Activated naive CD4-positive, alpha-beta T cell treated with anti-CD3 and anti-CD28 coated beads for 36 hours (primary cell): ENCODE data around the gene IL18BP. TPM values are rescaled to one million over a fixed set of nuclear protein-coding genes. Genes with fewer than 3 reads are reported as not detected.

Experiments used
- CTCF ChIA-PET: fragments of 350-600 bp; sonication (Branson Sonifier 250); formaldehyde crosslinking; loops from one replicate; lab custom pipeline; 2021; ENCODE audit warnings: antibody characterized with exemption; lab: Charles Lee
- DNase-seq: peaks from one replicate; pipeline ENCODE4 v3.0.0-alpha.2; 2020
- H3K27ac Mint-ChIP-seq: one replicate; pipeline ENCODE4 v1.8.0; 2021; ENCODE audit warnings: mild to moderate bottlenecking, mixed read lengths
- H3K27me3 Mint-ChIP-seq: one replicate; pipeline ENCODE4 v1.8.0; 2021; ENCODE audit warnings: low read depth, mixed read lengths
- H3K36me3 Mint-ChIP-seq: one replicate; pipeline ENCODE4 v1.8.0; 2021; ENCODE audit warnings: low read depth, mixed read lengths
- H3K4me1 Mint-ChIP-seq: one replicate; pipeline ENCODE4 v1.8.0; 2021; ENCODE audit warnings: low read depth, mixed read lengths
- H3K4me3 Mint-ChIP-seq: one replicate; pipeline ENCODE4 v1.8.0; 2021; ENCODE audit warnings: mild to moderate bottlenecking, moderate library complexity, mixed read lengths
- H3K9me3 Mint-ChIP-seq: one replicate; pipeline ENCODE4 v1.8.0; 2021; ENCODE audit warnings: mixed read lengths
- intact Hi-C: fragments of 100-400 bp; cut with micrococcal nuclease; formaldehyde crosslinking; loops from one replicate; pipeline ENCODE4 v1.15.1; 2023
- total RNA-seq, 2 experiments: library from RNA; stranded (reverse); gene quantifications; one replicate each; pipeline ENCODE4 v1.2.3, GENCODE V29; 2021

The IL18BP gene
- total RNA-seq, 2 experiments from 2014 or later = 4.1 to 5.4 TPM

GRCh38 chr11:72005347-72006260, 6.9 kb downstream of the IL18BP start:
- Mint-ChIP-seq H3K4me1 (no peaks in the 10 kb centered on the region), H3K27ac (peak overlapping the region; percentile 44), H3K9me3 (no peaks in the 10 kb centered on the region), H3K4me3 (no peak overlapping the region), H3K36me3 (peaks cover 37% of the 10 kb centered on the region), H3K27me3 (no peaks in the 10 kb centered on the region)
- CTCF ChIA-PET = no interaction called here
- intact Hi-C loops = no loop called here
- no peak for DNase-seq

- Mint-ChIP-seq H3K27me3 (no peaks in the 10 kb centered on the region), H3K27ac (peak overlapping the region; percentile 44)
Measured at GRCh38 chr11:72006309-72007088, 7.8 kb downstream of the IL18BP start.

GRCh38 chr11:72007089-72007476, 8.4 kb downstream of the IL18BP start:
- Mint-ChIP-seq H3K27ac (no peak overlapping the region), H3K4me1 (no peaks in the 10 kb centered on the region), H3K9me3 (no peaks in the 10 kb centered on the region), H3K36me3 (peaks cover 36% of the 10 kb centered on the region), H3K4me3 (no peak overlapping the region), H3K27me3 (no peaks in the 10 kb centered on the region)
- CTCF ChIA-PET = no interaction called here
- intact Hi-C loops = no loop called here
- DNase-seq = no peak

More at GRCh38 chr11:72006309-72007088, 7.8 kb downstream of the IL18BP start:
- DNase-seq = no peak
- no peak overlapping the region for H3K4me3 Mint-ChIP-seq
- CTCF ChIA-PET = no interaction called here
- H3K36me3 Mint-ChIP-seq = peaks cover 36% of the 10 kb centered on the region
- H3K4me1 Mint-ChIP-seq = no peaks in the 10 kb centered on the region
- intact Hi-C loops = no loop called here
- no peaks in the 10 kb centered on the region for H3K9me3 Mint-ChIP-seq

- H3K36me3 Mint-ChIP-seq = peaks cover 36% of the 10 kb centered on the region
Measured at GRCh38 chr11:72007587-72007986, 8.9 kb downstream of the IL18BP start.

GRCh38 chr11:72008728-72009127, 10.0 kb downstream of the IL18BP start:
- no peak overlapping the region for H3K27ac Mint-ChIP-seq
- peaks cover 39% of the 10 kb centered on the region for H3K36me3 Mint-ChIP-seq
- H3K4me1 Mint-ChIP-seq = no peaks in the 10 kb centered on the region
- H3K4me3 Mint-ChIP-seq = no peak overlapping the region
- H3K27me3 Mint-ChIP-seq = no peaks in the 10 kb centered on the region
- CTCF ChIA-PET = interaction anchor here (0.6 to 1.5 kb wide), 3 partner anchors 10 to 32 kb away, joined by 3 to 5 read pairs (median 4); no protein-coding TSS in a partner anchor
- intact Hi-C loops = no loop called here
- DNase-seq = no peak
- no peaks in the 10 kb centered on the region for H3K9me3 Mint-ChIP-seq

More at GRCh38 chr11:72007587-72007986, 8.9 kb downstream of the IL18BP start:
- intact Hi-C loops = no loop called here
- H3K4me1 Mint-ChIP-seq = no peaks in the 10 kb centered on the region
- H3K9me3 Mint-ChIP-seq = no peaks in the 10 kb centered on the region
- no peak overlapping the region for H3K27ac Mint-ChIP-seq
- H3K27me3 Mint-ChIP-seq = no peaks in the 10 kb centered on the region
- DNase-seq = no peak
- H3K4me3 Mint-ChIP-seq = no peak overlapping the region
- CTCF ChIA-PET = interaction anchor here (0.7 kb wide), 1 partner anchor 11 kb away, joined by 3 read pairs; no protein-coding TSS in a partner anchor

GRCh38 chr11:72009156-72009555, 10.4 kb downstream of the IL18BP start:
- Mint-ChIP-seq H3K36me3 (peaks cover 39% of the 10 kb centered on the region), H3K4me3 (no peak overlapping the region)
- intact Hi-C loops = no loop called here

GRCh38 chr11:72010529-72011233, 12.0 kb downstream of the IL18BP start:
- Mint-ChIP-seq H3K4me3 (no peak overlapping the region), H3K4me1 (no peaks in the 10 kb centered on the region), H3K9me3 (no peaks in the 10 kb centered on the region), H3K27ac (no peak overlapping the region), H3K36me3 (peaks cover 50% of the 10 kb centered on the region), H3K27me3 (no peaks in the 10 kb centered on the region)
- intact Hi-C loops = no loop called here
- no peak for DNase-seq
- CTCF ChIA-PET = no interaction called here

More at GRCh38 chr11:72009156-72009555, 10.4 kb downstream of the IL18BP start:
- CTCF ChIA-PET = interaction anchor here (0.6 to 1.5 kb wide), 3 partner anchors 10 to 32 kb away, joined by 3 to 5 read pairs (median 4); no protein-coding TSS in a partner anchor
- no peaks in the 10 kb centered on the region for H3K27me3 Mint-ChIP-seq
- H3K4me1 Mint-ChIP-seq = no peaks in the 10 kb centered on the region
- no peaks in the 10 kb centered on the region for H3K9me3 Mint-ChIP-seq
- H3K27ac Mint-ChIP-seq = no peak overlapping the region
- no peak for DNase-seq

GRCh38 chr11:72012091-72012630, 13.5 kb downstream of the IL18BP start:
- Mint-ChIP-seq H3K36me3 (peaks cover 48% of the 10 kb centered on the region), H3K27ac (no peak overlapping the region)

GRCh38 chr11:72012897-72013721, 14.4 kb downstream of the IL18BP start:
- Mint-ChIP-seq H3K27me3 (no peaks in the 10 kb centered on the region), H3K27ac (no peak overlapping the region), H3K4me3 (no peak overlapping the region), H3K4me1 (no peaks in the 10 kb centered on the region), H3K36me3 (peaks cover 48% of the 10 kb centered on the region), H3K9me3 (no peaks in the 10 kb centered on the region)
- CTCF ChIA-PET = interaction anchor here (0.6 to 1.4 kb wide), 3 partner anchors 11 to 236 kb away, joined by 4 to 6 read pairs (median 5); no protein-coding TSS in a partner anchor
- intact Hi-C loops = no loop called here
- DNase-seq = no peak

More at GRCh38 chr11:72012091-72012630, 13.5 kb downstream of the IL18BP start:
- CTCF ChIA-PET = interaction anchor here (0.6 to 1.4 kb wide), 2 partner anchors 9 to 12 kb away, joined by 3 to 6 read pairs; no protein-coding TSS in a partner anchor
- Mint-ChIP-seq H3K4me1 (no peaks in the 10 kb centered on the region), H3K4me3 (no peak overlapping the region), H3K9me3 (no peaks in the 10 kb centered on the region), H3K27me3 (no peaks in the 10 kb centered on the region)
- intact Hi-C loops = no loop called here
- DNase-seq = no peak

GRCh38 chr11:72013765-72014711, 15.3 kb downstream of the IL18BP start:
- CTCF ChIA-PET = interaction anchor here (0.6 to 2.5 kb wide), 5 partner anchors 11 to 262 kb away, joined by 4 to 9 read pairs (median 5); no protein-coding TSS in a partner anchor
- Mint-ChIP-seq H3K4me3 (no peak overlapping the region), H3K27ac (no peak overlapping the region), H3K4me1 (no peaks in the 10 kb centered on the region), H3K36me3 (peaks cover 51% of the 10 kb centered on the region), H3K27me3 (no peaks in the 10 kb centered on the region), H3K9me3 (no peaks in the 10 kb centered on the region)
- no peak for DNase-seq
- intact Hi-C loops = no loop called here
